Adrenal gland (tissue), 12 donors: ENCODE results near the gene ZNF521. TPM values are rescaled to one million over a fixed set of nuclear protein-coding genes. Genes with fewer than 3 reads are reported as not detected.

Source experiments
- DNase-seq, 7 donors: peaks; one replicate each; pipeline ENCODE4 v3.0.0-alpha.2; 2019 to 2020
- H3K27ac ChIP-seq, 5 donors: fragments of 200-600 bp; sonication (generic) in 4 of 5; 1 replicate in 3 of 5; 2 replicates in 2 of 5; pipeline versions ENCODE4 v1.5.1 to v1.8.0; 2016 to 2020; ENCODE audit warnings: mild to moderate bottlenecking in 1 of 5
- H3K27me3 ChIP-seq: fragments of 200-600 bp; 2 replicates; pipeline ENCODE4 v1.8.0; 2021
- H3K36me3 ChIP-seq, 2 donors: fragments of 200-600 bp; replicated peaks in 1 of 2; 1 replicate in 1 of 2; 2 replicates in 1 of 2; pipeline versions ENCODE4 v1.5.1 to v1.8.0; 2018 to 2022
- H3K4me1 ChIP-seq, 2 donors: fragments of 200-600 bp; replicated peaks in 1 of 2; 1 replicate in 1 of 2; 2 replicates in 1 of 2; pipeline versions ENCODE4 v1.5.1 to v1.8.0; 2018 to 2021
- H3K4me3 ChIP-seq, 4 donors: fragments of 200-600 bp; sonication (generic) in 3 of 4; one replicate each; pipeline ENCODE4 v1.5.1; 2016 to 2018
- H3K9me3 ChIP-seq, 3 donors: fragments of 200-600 bp; sonication (generic) in 1 of 3; replicated peaks in 1 of 3; 1 replicate in 2 of 3; 2 replicates in 1 of 3; pipeline versions ENCODE4 v1.5.1 to v1.8.0; 2016 to 2021
- CTCF ChIP-seq, 6 experiments: fragments of 450-650 bp in 4 of 6; fragments of 200-600 bp in 2 of 6; sonication (generic) in 1 of 6; IDR thresholded peaks; 1 replicate in 5 of 6; 2 replicates in 1 of 6; pipeline versions ENCODE4 v1.5.1 to v1.8.0; 2016 to 2021; ENCODE audit warnings: antibody characterized with exemption in 6 of 6, mild to moderate bottlenecking in 2 of 6, moderate library complexity in 1 of 6
- POLR2A ChIP-seq, 2 donors: fragments of 450-650 bp; IDR thresholded peaks; one replicate each; pipeline ENCODE4 v1.6.1; 2017; ENCODE audit warnings: antibody characterized with exemption in 2 of 2, mild to moderate bottlenecking in 2 of 2, moderate library complexity in 1 of 2
- WGBS, 4 donors: extraction: QIAGEN DNeasy Blood & Tissue Kit in 2 of 4; methylation state at CpG; one replicate each; pipeline versions ENCODE4 v1.1.5 to v1.1.7; 2013 to 2017; 5-methylcytosine and 5-hydroxymethylcytosine counted together
- intact Hi-C, 2 donors: fragments of 100-400 bp; cut with DNase I; formaldehyde crosslinking; loops; one replicate each; pipeline versions ENCODE4 v1.14.1 to v1.15.0; 2022 to 2023
- polyA plus RNA-seq, 3 donors: library from polyadenylated mRNA; stranded (reverse); fragments of 200-250 nt in 2 of 3; fragments of 350-450 nt in 1 of 3; fragmentation: Illumina TruSeq in 1 of 3; extraction: RNeasy Lipid Tissue Mini Kit (QIAGEN cat#74804) in 1 of 3; gene quantifications; one replicate each; pipeline ENCODE4 v1.2.3, GENCODE V29; 2013 to 2014
- total RNA-seq, 9 donors: library from RNA; depleted of rRNA in 4 of 9; stranded (reverse); fragments of >200 nt in 4 of 9; fragments of 120-200 nt in 1 of 9; fragmentation: NEBNext Ultra II Directional in 1 of 9; extraction: Animal tissue kit (Norgen Biotek cat#: 25700) in 1 of 9; gene quantifications; one replicate each; pipeline versions ENCODE4 v1.1.0 to v1.2.4, GENCODE V29; 2013 to 2023
- donor health status: healthy with polysubstance abuse.
- donor health status: Bipolar disorder and iron deficiency.
- donor health status: DM: yes; HTN: yes; CAD: no.
- donor health status: DM: no; HTN: no; CAD: no.
- donor health status: DM: no; HTN: no; CAD: no.
- donor health status: DM: yes; HTN: yes; CAD: no.

Gene ZNF521
- total and polyA plus RNA-seq, 12 donors: 3.7 to 270 (median 43.0) TPM

- Histone ChIP-seq H3K4me3 (no peak overlapping the region), H3K27ac (no peak overlapping the region), H3K9me3 (no peaks in the 10 kb centered on the region), H3K36me3 (no peaks in the 10 kb centered on the region), H3K27me3 (no peaks in the 10 kb centered on the region), H3K4me1 (no peaks in the 10 kb centered on the region)
- DNase-seq: no peak
- 59 to 71% (median 70%) methylated on average over 2 of the region's 2 CpGs for WGBS, 4 donors
- TF ChIP-seq CTCF (IDR thresholded peaks at IDR 0.05) (no peak), POLR2A (IDR thresholded peaks at IDR 0.05) (no peak)
- intact Hi-C loops: no loop called here
Measured at GRCh38 chr18:25373432-25374179, 21.6 kb upstream of the ZNF521 start.

GRCh38 chr18:25370391-25370790 is 18.4 kb upstream of the ZNF521 start:
- no peaks in the 10 kb centered on the region for H3K4me1 ChIP-seq
- H3K27me3 ChIP-seq: no peaks in the 10 kb centered on the region
- no peak for DNase-seq
- 45 to 67% (median 57%) methylated on average over 5 of the region's 5 CpGs for WGBS, 4 donors
- TF ChIP-seq POLR2A (IDR thresholded peaks at IDR 0.05) (no peak), CTCF (IDR thresholded peaks at IDR 0.05) (no peak)
- H3K4me3 ChIP-seq: no peak overlapping the region
- H3K27ac ChIP-seq: no peak overlapping the region
- H3K36me3 ChIP-seq: no peaks in the 10 kb centered on the region
- H3K9me3 ChIP-seq: no peaks in the 10 kb centered on the region
- intact Hi-C loops: no loop called here

- no peak for DNase-seq
- Histone ChIP-seq H3K4me1 (no peaks in the 10 kb centered on the region), H3K27ac (no peak overlapping the region), H3K9me3 (no peaks in the 10 kb centered on the region), H3K36me3 (no peaks in the 10 kb centered on the region), H3K4me3 (no peak overlapping the region), H3K27me3 (no peaks in the 10 kb centered on the region)
- TF ChIP-seq POLR2A (IDR thresholded peaks at IDR 0.05): no peak
- TF ChIP-seq CTCF (IDR thresholded peaks at IDR 0.05): no peak
- 54 to 59% (median 58%) methylated on average over 3 of the region's 3 CpGs for WGBS, 4 donors
- intact Hi-C loops: no loop called here
Measured at GRCh38 chr18:25365242-25365641, 13.3 kb upstream of the ZNF521 start.

- Histone ChIP-seq H3K9me3 (no peaks in the 10 kb centered on the region), H3K27ac (no peak overlapping the region), H3K36me3 (no peaks in the 10 kb centered on the region), H3K4me1 (no peaks in the 10 kb centered on the region), H3K27me3 (no peaks in the 10 kb centered on the region), H3K4me3 (no peak overlapping the region)
- no peak for DNase-seq
- TF ChIP-seq POLR2A (IDR thresholded peaks at IDR 0.05) (no peak), CTCF (IDR thresholded peaks at IDR 0.05) (no peak)
- intact Hi-C loops: no loop called here
Measured at GRCh38 chr18:25364732-25365131, 12.8 kb upstream of the ZNF521 start.
